ENCODE results near the gene SLC35F1. TPM values are rescaled to one million over a fixed set of nuclear protein-coding genes. Genes with fewer than 3 reads are reported as not detected.
"Not testable (repeated sequence)": the region's sequence is repeated elsewhere in the genome, so short reads cannot be mapped to it uniquely, and the experiment has no call there.

Gene SLC35F1
- total RNA-seq, result 10 to 100 TPM in 1 of 4 donors, 1 to 10 TPM in 2, under 1 TPM in 1; 0.74 to 12.0 (median 2.3) TPM

DNA sequence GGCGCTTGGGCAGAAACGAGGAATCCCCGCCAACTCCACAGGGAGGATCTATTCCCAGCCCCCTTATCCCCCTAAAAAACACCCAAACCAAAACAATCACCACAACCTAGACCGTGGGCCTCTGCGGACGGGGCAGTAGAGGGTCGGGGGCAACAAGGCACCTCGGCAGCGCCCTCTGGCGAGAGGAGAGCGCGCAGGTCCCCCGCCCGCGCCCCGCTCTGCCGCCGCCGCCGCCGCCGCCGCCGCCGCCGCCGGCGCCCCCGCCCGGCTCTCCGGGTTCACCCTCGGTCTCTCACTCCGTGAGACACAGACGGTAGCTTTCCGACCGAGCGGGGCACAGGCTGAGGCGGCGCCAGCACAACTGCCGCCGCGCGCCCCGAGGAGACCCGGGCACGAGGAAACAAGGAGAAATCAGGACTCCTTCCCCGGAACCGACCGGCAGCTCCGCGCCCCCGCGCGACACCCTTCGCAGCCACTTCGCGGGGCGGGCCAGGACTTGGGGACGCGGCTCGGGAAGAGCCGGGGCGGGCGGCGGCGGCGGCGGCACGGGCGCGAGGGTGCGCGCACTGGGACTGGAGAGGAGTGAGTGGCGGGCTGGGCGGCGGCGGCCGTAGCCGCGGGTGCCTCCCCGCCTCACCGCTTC, at the start of gene SLC35F1:
TSS of gene SLC35F1 (plus strand) at position 307 of the 643 bp plus-strand sequence.
- DNase-seq (ENCODE audit: low spot score) (no peak), ATAC-seq (ENCODE audit: low FRiP score) (peak; percentile 61)
- TF ChIP-seq CTCF (IDR thresholded peaks at IDR 0.05), result no peak

DNA sequence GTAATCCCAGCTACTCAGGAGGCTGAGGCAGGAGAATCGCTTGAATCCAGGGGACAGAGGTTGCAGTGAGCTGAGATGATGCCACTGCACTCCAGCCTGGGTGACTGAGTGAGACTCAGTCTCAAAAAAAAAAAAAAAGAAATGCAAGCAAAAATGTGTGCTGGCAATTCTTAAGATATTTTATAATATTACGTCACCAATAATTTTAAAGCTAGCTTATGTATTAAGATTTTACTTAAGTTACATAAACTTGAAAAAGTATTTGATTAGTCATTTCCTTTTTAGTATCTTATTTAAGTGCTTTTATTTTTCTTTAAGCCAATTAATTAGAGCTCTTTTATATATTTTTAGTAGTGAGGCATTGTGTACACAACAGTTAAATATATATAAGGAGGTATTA, 48.5 kb upstream of the SLC35F1 start:
- not testable (repeated sequence) for ATAC-seq (ENCODE audit: low FRiP score); DNase-seq (ENCODE audit: low spot score)

GRCh38 chr6:117861545-117861944, 45.5 kb upstream of the SLC35F1 start:
- no peak for DNase-seq (ENCODE audit: low spot score)
- no peak for TF ChIP-seq CTCF (IDR thresholded peaks at IDR 0.05)
- ATAC-seq (ENCODE audit: low FRiP score), result no peak

GRCh38 chr6:117866561-117866960, 40.5 kb upstream of the SLC35F1 start:
- ATAC-seq (ENCODE audit: low FRiP score), result no peak
- TF ChIP-seq CTCF (IDR thresholded peaks at IDR 0.05), result no peak

GRCh38 chr6:117870486-117871242, 36.4 kb upstream of the SLC35F1 start:
- ATAC-seq (ENCODE audit: low FRiP score), result no peak
- no peak for TF ChIP-seq CTCF (IDR thresholded peaks at IDR 0.05)
- DNase-seq (ENCODE audit: low spot score), result no peak

More at GRCh38 chr6:117866561-117866960, 40.5 kb upstream of the SLC35F1 start:
- no peak for DNase-seq (ENCODE audit: low spot score)

- DNase-seq (ENCODE audit: low spot score) (no peak), ATAC-seq (ENCODE audit: low FRiP score) (no peak)
- TF ChIP-seq CTCF (IDR thresholded peaks at IDR 0.05), result no peak
Measured at GRCh38 chr6:117880824-117881223, 26.2 kb upstream of the SLC35F1 start.

DNA sequence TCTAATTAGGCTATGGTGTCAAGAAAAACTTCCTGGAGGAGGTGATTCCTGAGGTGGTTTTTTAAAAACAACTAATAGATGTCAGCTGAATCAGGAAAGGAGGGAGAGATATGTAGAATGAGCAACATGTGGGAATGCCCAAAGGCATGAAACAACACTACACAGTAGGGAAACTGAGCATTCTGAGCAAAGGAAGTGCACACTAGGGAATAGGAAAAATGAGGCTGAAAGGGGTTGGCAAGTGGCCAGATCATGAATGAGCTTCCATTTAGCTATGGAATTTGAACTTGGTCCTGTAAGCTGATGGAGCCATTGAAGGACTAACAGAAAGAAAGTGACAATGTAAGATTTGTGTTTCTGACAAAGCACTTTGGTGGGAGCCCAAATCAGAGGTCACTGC, 16.9 kb upstream of the SLC35F1 start:
- DNase-seq (ENCODE audit: low spot score), result no peak
- no peak for ATAC-seq (ENCODE audit: low FRiP score)
- TF ChIP-seq CTCF (IDR thresholded peaks at IDR 0.05), result no peak
